Nephron (organoid): Measurements from ENCODE around the gene IL1F10.

Source experiments
- H3K27ac Mint-ChIP-seq, 3 experiments: 2 replicates each; pipeline ENCODE4 v1.8.0; 2020; ENCODE audit warnings: mixed read lengths in 3 of 3, mild to moderate bottlenecking in 2 of 3, moderate library complexity in 1 of 3
- H3K27me3 Mint-ChIP-seq: 2 replicates; pipeline ENCODE4 v1.8.0; 2021; ENCODE audit warnings: low read depth, mild to moderate bottlenecking, moderate library complexity, mixed read lengths
- H3K36me3 Mint-ChIP-seq: 2 replicates; pipeline ENCODE4 v1.8.0; 2020; ENCODE audit warnings: low read depth, mixed read lengths
- H3K4me1 Mint-ChIP-seq: 2 replicates; pipeline ENCODE4 v1.8.0; 2020; ENCODE audit warnings: mixed read lengths
- H3K4me3 Mint-ChIP-seq, 3 experiments: 2 replicates each; pipeline ENCODE4 v1.8.0; 2020; ENCODE audit warnings: mild to moderate bottlenecking in 3 of 3, mixed read lengths in 3 of 3, moderate library complexity in 2 of 3
- H3K9me3 Mint-ChIP-seq: 2 replicates; pipeline ENCODE4 v1.8.0; 2020; ENCODE audit warnings: mixed read lengths
- CTCF ChIP-seq, 3 experiments: fragments of 200-600 bp; sonication (generic); IDR thresholded peaks; one replicate each; pipeline ENCODE4 v1.5.0; 2021; ENCODE audit warnings: antibody characterized with exemption in 3 of 3; ENCODE audit not compliant: unreplicated experiment in 3 of 3

IL1F10 gene

DNA sequence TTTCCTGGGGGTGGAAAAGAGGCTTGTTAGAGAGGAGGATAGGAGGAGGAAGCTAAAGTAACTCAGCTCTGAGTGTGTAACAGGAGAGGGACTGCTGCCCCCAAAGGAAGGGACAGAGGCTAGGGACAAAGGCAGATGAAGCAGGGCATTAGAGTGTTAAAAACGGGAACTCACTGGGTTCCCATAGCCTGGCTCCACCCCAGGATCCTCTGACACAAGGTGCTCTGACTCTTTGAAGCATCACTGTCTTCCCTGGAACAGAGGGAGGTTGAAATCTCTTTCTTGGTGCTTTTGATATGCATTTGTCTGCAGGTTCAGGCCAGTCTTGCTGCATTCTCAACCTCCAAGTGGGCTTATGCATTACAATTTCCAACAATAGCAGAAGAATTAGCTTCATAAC, 39.7 kb upstream of the IL1F10 start:
- no peaks in the 10 kb centered on the region for H3K36me3 Mint-ChIP-seq
- no peak for TF ChIP-seq CTCF (IDR thresholded peaks at IDR 0.05; ENCODE audit: unreplicated experiment in 3 of 3)
- H3K4me3 Mint-ChIP-seq, result no peak overlapping the region
- H3K27me3 Mint-ChIP-seq, result peaks cover 63% of the 10 kb centered on the region
- H3K9me3 Mint-ChIP-seq, result no peaks in the 10 kb centered on the region
- H3K4me1 Mint-ChIP-seq, result no peaks in the 10 kb centered on the region
- H3K27ac Mint-ChIP-seq, result no peak overlapping the region

- Mint-ChIP-seq H3K4me1 (no peaks in the 10 kb centered on the region), H3K27me3 (peaks cover 57% of the 10 kb centered on the region), H3K9me3 (no peaks in the 10 kb centered on the region), H3K4me3 (no peak overlapping the region), H3K27ac (no peak overlapping the region), H3K36me3 (no peaks in the 10 kb centered on the region)
- TF ChIP-seq CTCF (IDR thresholded peaks at IDR 0.05; ENCODE audit: unreplicated experiment in 3 of 3), result no peak
These were observed 35.0 kb upstream of the IL1F10 start for GRCh38 chr2:113032737-113033136.

GRCh38 chr2:113034016-113034415, 33.8 kb upstream of the IL1F10 start:
- H3K27ac Mint-ChIP-seq, result no peak overlapping the region
- H3K4me3 Mint-ChIP-seq, result no peak overlapping the region
- no peaks in the 10 kb centered on the region for H3K9me3 Mint-ChIP-seq
- peaks cover 46% of the 10 kb centered on the region for H3K27me3 Mint-ChIP-seq
- H3K36me3 Mint-ChIP-seq, result no peaks in the 10 kb centered on the region
- H3K4me1 Mint-ChIP-seq, result no peaks in the 10 kb centered on the region
- TF ChIP-seq CTCF (IDR thresholded peaks at IDR 0.05; ENCODE audit: unreplicated experiment in 3 of 3), result no peak

- no peaks in the 10 kb centered on the region for H3K9me3 Mint-ChIP-seq
- TF ChIP-seq CTCF (IDR thresholded peaks at IDR 0.05; ENCODE audit: unreplicated experiment in 3 of 3), result no peak
- no peaks in the 10 kb centered on the region for H3K4me1 Mint-ChIP-seq
- no peaks in the 10 kb centered on the region for H3K36me3 Mint-ChIP-seq
- H3K4me3 Mint-ChIP-seq, result no peak overlapping the region
- no peak overlapping the region for H3K27ac Mint-ChIP-seq
- H3K27me3 Mint-ChIP-seq, result peaks cover 44% of the 10 kb centered on the region
These were observed 31.0 kb upstream of the IL1F10 start for GRCh38 chr2:113036763-113037162.

DNA sequence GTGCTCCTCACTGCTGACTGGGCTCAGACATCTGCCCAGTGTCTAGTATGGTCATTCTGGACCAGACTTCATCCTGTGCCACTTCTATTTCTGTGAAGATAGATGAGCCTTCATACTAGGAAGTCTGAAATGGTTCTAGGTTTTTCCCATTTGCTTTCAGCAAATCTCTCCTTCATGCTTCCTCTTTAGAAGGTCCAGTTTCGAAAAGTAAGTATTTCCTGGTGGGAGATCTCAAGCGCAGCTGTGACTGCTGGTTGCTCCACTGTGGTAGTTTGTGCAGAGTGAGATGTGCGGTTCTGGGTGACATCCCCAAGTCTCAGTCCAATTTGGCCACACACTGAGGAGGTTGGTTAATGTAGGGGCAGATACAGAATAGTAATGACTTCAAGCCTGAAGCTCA, 29.5 kb upstream of the IL1F10 start:
- Mint-ChIP-seq H3K4me3 (no peak overlapping the region), H3K9me3 (no peaks in the 10 kb centered on the region), H3K27me3 (peaks cover 40% of the 10 kb centered on the region), H3K4me1 (no peaks in the 10 kb centered on the region), H3K36me3 (no peaks in the 10 kb centered on the region), H3K27ac (no peak overlapping the region)
- no peak for TF ChIP-seq CTCF (IDR thresholded peaks at IDR 0.05; ENCODE audit: unreplicated experiment in 3 of 3)

DNA sequence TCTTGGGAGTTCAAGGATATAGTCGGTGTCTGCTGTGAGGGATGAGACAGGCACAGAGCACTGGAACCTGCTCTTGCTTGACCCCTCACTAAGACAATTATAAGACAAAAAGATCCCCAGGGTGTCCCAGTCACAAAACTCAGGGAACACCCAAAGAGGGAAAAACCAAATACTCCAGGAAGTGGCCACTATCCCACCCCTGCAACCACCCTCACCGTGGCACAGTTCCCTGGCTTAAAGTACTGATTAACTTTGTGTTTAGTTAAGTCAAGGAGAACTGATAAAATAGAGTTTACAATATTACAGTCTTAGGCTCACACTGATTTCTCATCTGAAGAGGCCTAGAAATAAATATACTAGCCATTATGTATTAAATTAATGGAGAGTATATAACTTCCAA, 28.6 kb upstream of the IL1F10 start:
- H3K27me3 Mint-ChIP-seq, result peaks cover 41% of the 10 kb centered on the region
- no peaks in the 10 kb centered on the region for H3K4me1 Mint-ChIP-seq
- no peaks in the 10 kb centered on the region for H3K9me3 Mint-ChIP-seq
- H3K36me3 Mint-ChIP-seq, result no peaks in the 10 kb centered on the region
- no peak for TF ChIP-seq CTCF (IDR thresholded peaks at IDR 0.05; ENCODE audit: unreplicated experiment in 3 of 3)
- no peak overlapping the region for H3K4me3 Mint-ChIP-seq
- H3K27ac Mint-ChIP-seq, result no peak overlapping the region
